ENCODE measurements around the gene RGL3.

Gene RGL3

DNA sequence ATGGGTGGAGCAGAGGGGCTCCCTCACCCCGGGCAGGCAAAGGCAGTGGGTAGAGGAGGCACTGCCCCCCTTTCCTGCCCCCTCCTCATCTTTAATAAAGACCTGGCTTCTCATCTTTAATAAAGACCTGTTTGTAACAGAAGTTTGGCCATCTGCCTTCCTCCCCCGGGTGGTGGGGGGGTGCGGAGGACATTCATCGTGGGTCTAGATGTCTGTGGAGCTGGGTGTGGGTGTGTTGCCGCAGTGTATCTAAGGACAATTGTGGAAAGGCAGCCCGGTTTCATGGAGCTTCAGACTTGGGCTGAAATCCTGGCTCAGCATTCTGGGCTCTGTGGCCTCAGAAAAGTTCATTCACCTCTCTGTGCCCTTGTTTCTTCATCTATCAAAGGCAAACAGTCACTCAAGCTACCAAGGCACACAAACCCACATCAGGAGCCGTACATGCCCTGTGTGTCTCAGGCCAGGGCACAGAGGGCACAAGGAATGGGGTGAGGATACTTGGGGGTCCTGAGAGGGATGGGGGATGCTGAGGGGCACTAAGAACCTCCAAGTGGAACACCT lies 53.5 kb downstream of the RGL3 start:
- no peak overlapping the region for H3K27ac ChIP-seq
- TF ChIP-seq, protein P1, sequence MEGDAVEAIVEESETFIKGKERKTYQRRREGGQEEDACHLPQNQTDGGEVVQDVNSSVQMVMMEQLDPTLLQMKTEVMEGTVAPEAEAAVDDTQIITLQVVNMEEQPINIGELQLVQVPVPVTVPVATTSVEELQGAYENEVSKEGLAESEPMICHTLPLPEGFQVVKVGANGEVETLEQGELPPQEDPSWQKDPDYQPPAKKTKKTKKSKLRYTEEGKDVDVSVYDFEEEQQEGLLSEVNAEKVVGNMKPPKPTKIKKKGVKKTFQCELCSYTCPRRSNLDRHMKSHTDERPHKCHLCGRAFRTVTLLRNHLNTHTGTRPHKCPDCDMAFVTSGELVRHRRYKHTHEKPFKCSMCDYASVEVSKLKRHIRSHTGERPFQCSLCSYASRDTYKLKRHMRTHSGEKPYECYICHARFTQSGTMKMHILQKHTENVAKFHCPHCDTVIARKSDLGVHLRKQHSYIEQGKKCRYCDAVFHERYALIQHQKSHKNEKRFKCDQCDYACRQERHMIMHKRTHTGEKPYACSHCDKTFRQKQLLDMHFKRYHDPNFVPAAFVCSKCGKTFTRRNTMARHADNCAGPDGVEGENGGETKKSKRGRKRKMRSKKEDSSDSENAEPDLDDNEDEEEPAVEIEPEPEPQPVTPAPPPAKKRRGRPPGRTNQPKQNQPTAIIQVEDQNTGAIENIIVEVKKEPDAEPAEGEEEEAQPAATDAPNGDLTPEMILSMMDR (conservative IDR thresholded peaks at IDR 0.05): no peak
- no peak for TF ChIP-seq ZFX (IDR thresholded peaks at IDR 0.05)

DNA sequence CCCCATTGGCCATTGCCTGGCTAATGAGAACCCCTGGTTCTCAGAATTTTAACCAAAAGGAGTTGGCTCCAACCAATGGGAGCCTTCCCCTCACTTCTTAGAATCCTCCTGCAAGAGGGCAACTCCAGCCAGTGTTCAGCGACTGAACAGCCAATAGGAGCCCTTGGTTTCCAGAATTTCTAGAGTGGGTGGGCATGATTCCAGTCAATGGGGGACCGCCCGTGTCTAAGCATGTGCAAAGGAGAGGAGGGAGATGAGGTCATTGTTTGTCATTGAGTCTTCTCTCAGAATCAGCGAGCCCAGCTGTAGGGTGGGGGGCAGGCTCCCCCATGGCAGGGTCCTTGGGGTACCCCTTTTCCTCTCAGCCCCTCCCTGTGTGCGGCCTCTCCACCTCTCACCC lies 54.2 kb downstream of the RGL3 start:
- no peak overlapping the region for H3K27ac ChIP-seq
- TF ChIP-seq, protein P1 (conservative IDR thresholded peaks at IDR 0.05): no peak
- no peak for TF ChIP-seq ZFX (IDR thresholded peaks at IDR 0.05)

DNA sequence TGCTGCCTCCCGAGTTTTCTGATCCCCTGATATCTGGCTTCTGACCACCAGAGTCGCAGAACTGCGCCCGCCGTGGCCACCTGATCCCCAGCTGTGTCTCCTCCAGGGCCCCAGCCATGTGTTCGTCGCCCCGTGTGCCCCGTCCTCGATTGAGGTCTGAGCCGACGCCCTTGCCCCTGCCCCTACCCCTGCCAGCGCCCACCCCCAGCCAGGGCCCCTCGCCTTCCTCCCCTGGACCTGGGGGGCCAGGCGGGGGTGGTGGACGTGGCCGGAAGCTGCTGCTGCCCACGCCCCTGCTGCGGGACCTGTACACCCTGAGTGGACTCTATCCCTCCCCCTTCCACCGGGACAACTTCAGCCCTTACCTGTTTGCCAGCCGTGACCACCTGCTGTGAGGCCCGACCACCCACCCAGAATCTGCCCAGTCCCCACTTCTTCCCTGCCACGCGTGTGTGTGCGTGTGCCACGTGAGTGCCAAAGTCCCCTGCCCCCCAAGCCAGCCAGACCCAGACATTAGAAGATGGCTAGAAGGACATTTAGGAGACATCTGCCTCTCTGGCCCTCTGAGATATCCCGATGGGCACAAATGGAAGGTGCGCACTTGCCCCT lies 54.7 kb downstream of the RGL3 start:
- H3K27ac ChIP-seq: no peak overlapping the region
- no peak for TF ChIP-seq ZFX (IDR thresholded peaks at IDR 0.05)
- TF ChIP-seq, protein P1 (conservative IDR thresholded peaks at IDR 0.05): no peak

DNA sequence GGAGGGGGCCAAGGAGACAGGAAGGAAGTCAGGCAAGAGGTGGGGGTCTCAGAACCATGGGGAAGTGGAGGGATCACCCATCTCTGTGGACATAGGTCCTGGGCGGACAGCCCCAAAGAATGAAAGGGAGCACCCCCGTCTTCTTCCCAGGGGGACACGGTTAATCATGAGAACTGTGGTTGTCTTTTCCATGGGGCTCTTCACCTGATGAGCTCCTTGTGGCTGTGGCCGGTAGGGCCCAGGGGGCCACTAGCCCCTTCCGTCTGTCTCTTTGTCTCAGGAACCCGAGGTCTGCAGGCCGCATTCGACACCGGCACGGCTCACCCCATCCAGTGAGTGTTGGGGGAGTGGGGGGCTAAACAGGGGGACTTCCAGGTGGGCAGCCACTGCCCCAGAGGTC lies 55.2 kb downstream of the RGL3 start:
- H3K27ac ChIP-seq: no peak overlapping the region
- no peak for TF ChIP-seq ZFX (IDR thresholded peaks at IDR 0.05)
- TF ChIP-seq, protein P1 (conservative IDR thresholded peaks at IDR 0.05): no peak

DNA sequence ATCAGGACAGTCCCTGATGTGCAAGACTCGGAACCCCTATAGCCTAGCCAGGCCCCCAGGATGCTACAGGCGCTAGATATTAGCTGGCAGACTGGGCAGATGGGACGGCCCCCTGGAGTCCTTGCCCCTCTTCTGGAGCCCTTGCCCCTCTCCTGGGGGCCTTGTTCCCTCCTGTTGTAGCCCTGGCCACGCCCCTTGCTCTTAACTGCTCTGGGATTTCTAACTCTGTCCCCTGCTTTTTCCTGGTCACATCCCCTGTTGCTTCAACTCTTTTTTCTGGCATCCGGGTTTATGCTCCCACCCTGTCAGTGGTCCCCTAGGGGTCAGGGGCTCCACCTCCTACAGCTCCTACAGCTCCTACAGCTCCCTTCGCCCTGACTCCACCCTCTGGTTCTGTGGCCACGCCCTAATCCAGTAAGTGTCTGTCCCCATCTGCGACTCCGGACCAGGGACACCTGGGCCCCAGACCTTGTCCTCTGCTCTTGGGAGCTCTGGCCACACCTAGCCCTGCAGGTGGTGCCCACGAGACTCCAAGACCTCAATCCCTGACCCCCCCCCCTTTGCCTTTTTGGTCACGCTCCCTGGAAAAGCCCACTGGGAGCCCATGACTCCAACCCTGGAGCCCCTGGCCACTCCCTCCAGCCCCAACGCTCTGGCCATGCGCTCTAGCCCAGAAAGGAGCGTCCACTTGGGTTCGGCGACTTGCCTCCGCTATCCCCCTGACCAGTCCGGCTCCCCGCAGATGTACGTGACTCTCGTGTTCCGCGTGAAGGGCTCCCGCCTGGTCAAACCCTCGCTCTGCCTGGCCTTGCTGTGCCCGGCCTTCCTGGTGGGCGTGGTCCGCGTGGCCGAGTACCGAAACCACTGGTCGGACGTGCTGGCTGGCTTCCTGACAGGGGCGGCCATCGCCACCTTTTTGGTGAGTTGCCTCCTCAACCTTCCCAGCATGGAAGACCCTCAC lies 57.1 kb downstream of the RGL3 start:
- TF ChIP-seq, protein P1 (conservative IDR thresholded peaks at IDR 0.05): no peak
- TF ChIP-seq ZFX (IDR thresholded peaks at IDR 0.05): no peak
- H3K27ac ChIP-seq: no peak overlapping the region

DNA sequence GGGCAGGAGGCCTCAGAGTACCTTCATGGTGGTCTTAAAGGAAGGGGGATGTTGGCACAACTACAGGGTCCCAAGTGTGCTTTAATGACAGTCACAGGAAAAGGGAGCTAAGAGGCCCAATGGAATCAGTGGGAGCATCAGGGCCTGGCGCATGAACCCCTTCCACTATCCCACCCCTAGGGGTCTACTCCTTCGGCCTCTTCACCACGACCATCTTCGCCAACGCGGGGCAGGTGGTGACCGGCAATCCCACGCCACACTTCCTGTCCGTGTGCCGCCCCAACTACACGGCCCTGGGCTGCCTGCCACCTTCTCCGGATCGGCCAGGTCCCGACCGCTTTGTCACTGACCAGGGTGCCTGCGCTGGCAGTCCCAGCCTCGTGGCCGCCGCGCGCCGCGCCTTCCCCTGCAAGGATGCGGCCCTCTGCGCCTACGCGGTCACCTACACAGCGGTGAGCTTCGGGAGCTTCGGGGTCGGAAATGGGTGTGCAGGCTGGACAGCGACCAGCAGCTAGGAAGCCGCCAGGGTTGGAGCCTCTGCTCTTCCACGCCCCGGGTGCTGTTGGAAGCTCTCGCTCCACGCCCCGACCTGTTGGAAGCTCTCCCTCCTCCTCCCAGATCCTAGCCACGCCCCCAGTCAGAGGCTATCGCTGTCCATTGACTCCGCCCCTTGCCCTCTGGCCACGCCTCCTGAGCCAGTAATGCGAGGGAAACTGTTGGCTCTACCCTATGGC lies 57.9 kb downstream of the RGL3 start:
- TF ChIP-seq, protein P1 (conservative IDR thresholded peaks at IDR 0.05): no peak
- no peak for TF ChIP-seq ZFX (IDR thresholded peaks at IDR 0.05)
- no peak overlapping the region for H3K27ac ChIP-seq

Data from C4-2B (cell line).